Measurements from ENCODE around the gene NELL2. TPM values are rescaled to one million over a fixed set of nuclear protein-coding genes. Genes with fewer than 3 reads are reported as not detected.

Gene NELL2
- total RNA-seq, 1 donor from 2014 or later = 6.1 TPM

GRCh38 chr12:44859998-44860689, 16.0 kb downstream of the NELL2 start:
- no peak overlapping the region for H3K4me3 Mint-ChIP-seq (ENCODE audit: low read depth)
- H3K36me3 Mint-ChIP-seq (ENCODE audit: insufficient read depth) = no peaks in the 10 kb centered on the region
- peaks cover 8% of the 10 kb centered on the region for H3K9me3 Mint-ChIP-seq (ENCODE audit: low read depth)

GRCh38 chr12:44858226-44858855, 17.8 kb downstream of the NELL2 start:
- TF ChIP-seq CTCF (IDR thresholded peaks at IDR 0.05; ENCODE audit: unreplicated experiment) = no peak
- Mint-ChIP-seq H3K4me3 (ENCODE audit: low read depth) (no peak overlapping the region), H3K27ac (no peak overlapping the region), H3K36me3 (ENCODE audit: insufficient read depth) (no peaks in the 10 kb centered on the region), H3K27me3 (no peaks in the 10 kb centered on the region), H3K9me3 (ENCODE audit: low read depth) (peaks cover 3% of the 10 kb centered on the region), H3K4me1 (ENCODE audit: low read depth) (peaks cover 2% of the 10 kb centered on the region)
- DNase-seq (ENCODE audit: low spot score, unreplicated experiment) = no peak

More at GRCh38 chr12:44859998-44860689, 16.0 kb downstream of the NELL2 start:
- TF ChIP-seq CTCF (IDR thresholded peaks at IDR 0.05; ENCODE audit: unreplicated experiment) = no peak
- no peak overlapping the region for H3K27ac Mint-ChIP-seq
- DNase-seq (ENCODE audit: low spot score, unreplicated experiment) = no peak
- peaks cover 2% of the 10 kb centered on the region for H3K4me1 Mint-ChIP-seq (ENCODE audit: low read depth)
- H3K27me3 Mint-ChIP-seq = no peaks in the 10 kb centered on the region

- Mint-ChIP-seq H3K27me3 (no peaks in the 10 kb centered on the region), H3K36me3 (ENCODE audit: insufficient read depth) (no peaks in the 10 kb centered on the region), H3K4me3 (ENCODE audit: low read depth) (no peak overlapping the region), H3K9me3 (ENCODE audit: low read depth) (no peaks in the 10 kb centered on the region), H3K4me1 (ENCODE audit: low read depth) (peaks cover 5% of the 10 kb centered on the region), H3K27ac (no peak overlapping the region)
- no peak for TF ChIP-seq CTCF (IDR thresholded peaks at IDR 0.05; ENCODE audit: unreplicated experiment)
- DNase-seq (ENCODE audit: low spot score, unreplicated experiment) = no peak
Observed at GRCh38 chr12:44852483-44852882, 23.6 kb downstream of the NELL2 start.

- no peak for DNase-seq (ENCODE audit: low spot score, unreplicated experiment)
- TF ChIP-seq CTCF (IDR thresholded peaks at IDR 0.05; ENCODE audit: unreplicated experiment) = no peak
- H3K27me3 Mint-ChIP-seq = no peaks in the 10 kb centered on the region
- H3K9me3 Mint-ChIP-seq (ENCODE audit: low read depth) = no peaks in the 10 kb centered on the region
- H3K27ac Mint-ChIP-seq = no peak overlapping the region
- H3K36me3 Mint-ChIP-seq (ENCODE audit: insufficient read depth) = no peaks in the 10 kb centered on the region
- H3K4me1 Mint-ChIP-seq (ENCODE audit: low read depth) = peaks cover 3% of the 10 kb centered on the region
- no peak overlapping the region for H3K4me3 Mint-ChIP-seq (ENCODE audit: low read depth)
Observed at GRCh38 chr12:44851586-44851985, 24.5 kb downstream of the NELL2 start.

- peaks cover 3% of the 10 kb centered on the region for H3K4me1 Mint-ChIP-seq (ENCODE audit: low read depth)
- H3K27ac Mint-ChIP-seq = no peak overlapping the region
- H3K36me3 Mint-ChIP-seq (ENCODE audit: insufficient read depth) = no peaks in the 10 kb centered on the region
- no peak for DNase-seq (ENCODE audit: low spot score, unreplicated experiment)
- TF ChIP-seq CTCF (IDR thresholded peaks at IDR 0.05; ENCODE audit: unreplicated experiment) = no peak
- no peaks in the 10 kb centered on the region for H3K9me3 Mint-ChIP-seq (ENCODE audit: low read depth)
- H3K4me3 Mint-ChIP-seq (ENCODE audit: low read depth) = no peak overlapping the region
- no peaks in the 10 kb centered on the region for H3K27me3 Mint-ChIP-seq
Observed at GRCh38 chr12:44848703-44849085, 27.4 kb downstream of the NELL2 start.

All from progenitor cell of endocrine pancreas (in vitro differentiated cells).